ENCODE measurements around the gene NLGN1. TPM values are rescaled to one million over a fixed set of nuclear protein-coding genes. Genes with fewer than 3 reads are reported as not detected.

Gene NLGN1
- total RNA-seq, 1 donor from 2014 or later: 34.8 TPM

- Mint-ChIP-seq H3K4me1 (peaks cover 13% of the 10 kb centered on the region), H3K27ac (no peak overlapping the region), H3K9me3 (no peaks in the 10 kb centered on the region), H3K36me3 (no peaks in the 10 kb centered on the region), H3K4me3 (no peak overlapping the region), H3K27me3 (ENCODE audit: insufficient read depth, low read depth) (no peaks in the 10 kb centered on the region)
- Histone ChIP-seq H3K4me3 (no peak overlapping the region), H3K4me2 (no peak overlapping the region), H3K4me1 (peaks cover 14% of the 10 kb centered on the region), H3K9ac (no peak overlapping the region), H3F3A (ENCODE audit: low read depth) (no peaks in the 10 kb centered on the region), H3K27ac (no peak overlapping the region), H3K36me3 (no peaks in the 10 kb centered on the region), H3K9me3 (ENCODE audit: low read depth) (no peaks in the 10 kb centered on the region), H4K20me1 (ENCODE audit: low read depth) (no peaks in the 10 kb centered on the region), H3K79me2 (ENCODE audit: low read depth) (no peaks in the 10 kb centered on the region), H2AFZ (replicated peaks) (no peak overlapping the region), H3K27me3 (no peaks in the 10 kb centered on the region)
- no peak for TF ChIP-seq EZH2 (IDR thresholded peaks at IDR 0.05)
- TF ChIP-seq EZH2phosphoT487 (IDR thresholded peaks at IDR 0.05): no peak
- TF ChIP-seq CTCF (IDR thresholded peaks at IDR 0.05): no peak
- DNase-seq (ENCODE audit: low spot score): no peak
Observed at GRCh38 chr3:173708191-173708590, 310.6 kb downstream of the NLGN1 start.

GRCh38 chr3:173709026-173709425 is 311.5 kb downstream of the NLGN1 start:
- Mint-ChIP-seq H3K27me3 (ENCODE audit: insufficient read depth, low read depth) (no peaks in the 10 kb centered on the region), H3K36me3 (no peaks in the 10 kb centered on the region), H3K9me3 (no peaks in the 10 kb centered on the region), H3K27ac (no peak overlapping the region), H3K4me3 (no peak overlapping the region), H3K4me1 (peaks cover 7% of the 10 kb centered on the region)
- no peaks in the 10 kb centered on the region for H3K9me3 ChIP-seq (ENCODE audit: low read depth)
- no peak overlapping the region for H2AFZ ChIP-seq (replicated peaks)
- no peak overlapping the region for H3K4me2 ChIP-seq
- no peaks in the 10 kb centered on the region for H4K20me1 ChIP-seq (ENCODE audit: low read depth)
- no peaks in the 10 kb centered on the region for H3F3A ChIP-seq (ENCODE audit: low read depth)
- no peaks in the 10 kb centered on the region for H3K79me2 ChIP-seq (ENCODE audit: low read depth)
- TF ChIP-seq EZH2phosphoT487 (IDR thresholded peaks at IDR 0.05) (no peak), CTCF (IDR thresholded peaks at IDR 0.05) (no peak), EZH2 (IDR thresholded peaks at IDR 0.05) (no peak)
- H3K36me3 ChIP-seq: no peaks in the 10 kb centered on the region
- peaks cover 6% of the 10 kb centered on the region for H3K4me1 ChIP-seq
- DNase-seq (ENCODE audit: low spot score): no peak
- no peak overlapping the region for H3K9ac ChIP-seq
- no peak overlapping the region for H3K27ac ChIP-seq
- H3K27me3 ChIP-seq: no peaks in the 10 kb centered on the region
- H3K4me3 ChIP-seq: no peak overlapping the region

- no peak for DNase-seq (ENCODE audit: low spot score)
- H3K36me3 ChIP-seq: no peaks in the 10 kb centered on the region
- H3K27me3 ChIP-seq: no peaks in the 10 kb centered on the region
- no peaks in the 10 kb centered on the region for H3K79me2 ChIP-seq (ENCODE audit: low read depth)
- peaks cover 13% of the 10 kb centered on the region for H3K4me1 ChIP-seq
- Mint-ChIP-seq H3K4me1 (peaks cover 11% of the 10 kb centered on the region), H3K4me3 (no peak overlapping the region), H3K27me3 (ENCODE audit: insufficient read depth, low read depth) (no peaks in the 10 kb centered on the region), H3K36me3 (no peaks in the 10 kb centered on the region), H3K9me3 (no peaks in the 10 kb centered on the region), H3K27ac (peak overlapping the region; percentile 8)
- no peak overlapping the region for H3K4me3 ChIP-seq
- H3K4me2 ChIP-seq: no peak overlapping the region
- H4K20me1 ChIP-seq (ENCODE audit: low read depth): no peaks in the 10 kb centered on the region
- H3F3A ChIP-seq (ENCODE audit: low read depth): no peaks in the 10 kb centered on the region
- no peak overlapping the region for H3K9ac ChIP-seq
- no peak overlapping the region for H3K27ac ChIP-seq
- no peaks in the 10 kb centered on the region for H3K9me3 ChIP-seq (ENCODE audit: low read depth)
- TF ChIP-seq EZH2phosphoT487 (IDR thresholded peaks at IDR 0.05): no peak
- TF ChIP-seq EZH2 (IDR thresholded peaks at IDR 0.05): no peak
- TF ChIP-seq CTCF (IDR thresholded peaks at IDR 0.05): no peak
- no peak overlapping the region for H2AFZ ChIP-seq (replicated peaks)
Observed at GRCh38 chr3:173711619-173712018, 314.1 kb downstream of the NLGN1 start.
